GM18907 (cell line): ENCODE results near the gene EHBP1.

Experiments
- ATAC-seq: cut with Tn5 transposase; IDR thresholded peaks from one replicate; pipeline ENCODE4 v1.9.1; 2021; ENCODE audit warnings: mild to moderate bottlenecking, moderate library complexity; ENCODE audit not compliant: unreplicated experiment

The EHBP1 gene

GRCh38 chr2:62705007-62705829, at the start of gene EHBP1:
Gene EHBP1, plus strand, starts transcription at chr2:62705713. Its CDS starts 1,479 bp downstream, at chr2:62707192.
- peak; percentile 97 for ATAC-seq

GRCh38 chr2:62657783-62658182, 47.7 kb upstream of the EHBP1 start:
- ATAC-seq: peak; percentile 56

GRCh38 chr2:62658891-62659290, 46.6 kb upstream of the EHBP1 start:
- no peak for ATAC-seq

GRCh38 chr2:62660087-62660486, 45.4 kb upstream of the EHBP1 start:
- peak; percentile 84 for ATAC-seq

GRCh38 chr2:62660582-62661262, 44.8 kb upstream of the EHBP1 start:
- no peak for ATAC-seq

GRCh38 chr2:62661263-62661635, 44.3 kb upstream of the EHBP1 start:
- no peak for ATAC-seq

- no peak for ATAC-seq
Observed at GRCh38 chr2:62662131-62662530, 43.4 kb upstream of the EHBP1 start.

- no peak for ATAC-seq
Observed at GRCh38 chr2:62662554-62662953, 43.0 kb upstream of the EHBP1 start.

GRCh38 chr2:62663411-62663810, 42.1 kb upstream of the EHBP1 start:
- no peak for ATAC-seq

GRCh38 chr2:62663920-62664795, 41.4 kb upstream of the EHBP1 start:
- ATAC-seq: no peak

GRCh38 chr2:62665446-62665845, 40.1 kb upstream of the EHBP1 start:
- ATAC-seq: no peak

- no peak for ATAC-seq
Observed at GRCh38 chr2:62669180-62669579, 36.3 kb upstream of the EHBP1 start.

- no peak for ATAC-seq
Observed at GRCh38 chr2:62672601-62673000, 32.9 kb upstream of the EHBP1 start.

GRCh38 chr2:62675062-62675461, 30.5 kb upstream of the EHBP1 start:
- ATAC-seq: no peak

- no peak for ATAC-seq
Observed at GRCh38 chr2:62685256-62685655, 20.3 kb upstream of the EHBP1 start.

GRCh38 chr2:62686012-62686685, 19.4 kb upstream of the EHBP1 start:
- no peak for ATAC-seq

- ATAC-seq: no peak
Observed at GRCh38 chr2:62687636-62688035, 17.9 kb upstream of the EHBP1 start.

GRCh38 chr2:62688771-62689170, 16.7 kb upstream of the EHBP1 start:
- ATAC-seq: no peak

GRCh38 chr2:62691186-62691585, 14.3 kb upstream of the EHBP1 start:
- ATAC-seq: no peak

GRCh38 chr2:62692225-62692624, 13.3 kb upstream of the EHBP1 start:
- no peak for ATAC-seq

- ATAC-seq: no peak
Observed at GRCh38 chr2:62698653-62699052, 6.9 kb upstream of the EHBP1 start.
